ENCODE data around the gene DRAM2. TPM values are rescaled to one million over a fixed set of nuclear protein-coding genes. Genes with fewer than 3 reads are reported as not detected.
A peak's percentile ranks its signal among the peaks of the same experiment; 100 is the strongest.

DRAM2 gene
- total and polyA plus RNA-seq, 2 of the 13 experiments (the other 11 are each of a cell fraction or from before 2014, with no cell fraction given) = 33.2 to 123 TPM

DNA sequence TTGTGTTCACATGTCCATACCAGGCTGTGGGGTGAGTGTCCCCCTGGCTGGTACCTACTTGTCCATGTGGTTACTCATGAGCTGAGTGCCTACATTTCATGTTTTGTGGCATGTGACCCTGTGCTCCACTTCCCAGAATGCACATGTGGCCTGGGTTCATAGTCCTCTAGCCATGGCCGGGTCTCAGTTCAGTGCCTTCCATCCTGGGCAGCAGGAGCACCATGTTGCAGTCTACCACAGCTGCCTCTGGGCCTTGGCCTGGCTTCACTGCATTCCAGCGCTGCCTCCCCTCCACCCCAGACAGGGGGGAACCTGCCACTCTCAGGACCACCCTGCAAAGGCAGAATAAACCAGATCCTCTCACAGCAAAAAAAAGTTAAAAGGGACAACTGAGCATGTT, 5.6 kb upstream of the DRAM2 start (continued):
- TF ChIP-seq ZNF747 (CRISPR knock-in tag; IDR thresholded peaks at IDR 0.05; ENCODE audit: borderline replicate concordance) = 0 out of 2 replicates have a peak, but pooled peaks have one; percentile 29
- TF ChIP-seq ZNF33A (CRISPR knock-in tag; IDR thresholded peaks at IDR 0.05; ENCODE audit: borderline replicate concordance) = no peak
- TF ChIP-seq ADNP (CRISPR knock-in tag; IDR thresholded peaks at IDR 0.05) = no peak
- TF ChIP-seq DRAP1 (CRISPR knock-in tag; IDR thresholded peaks at IDR 0.05) = no peak
- TF ChIP-seq ZKSCAN1 (IDR thresholded peaks at IDR 0.05; ENCODE audit: low read length) = no peak
- TF ChIP-seq SAP130 (CRISPR knock-in tag; IDR thresholded peaks at IDR 0.05; ENCODE audit: low read depth) = peak; percentile 15; the same call in 1 of the 2 replicates
- TF ChIP-seq ZNF577 (CRISPR knock-in tag; IDR thresholded peaks at IDR 0.05; ENCODE audit: borderline replicate concordance, low read depth) = no peak
- TF ChIP-seq TEAD3 (CRISPR knock-in tag; optimal IDR thresholded peaks at IDR 0.05; ENCODE audit: borderline replicate concordance) = peak; percentile 22

- H3K36me3 ChIP-seq (replicated peaks in 1 of 2; ENCODE audit: control insufficient read depth in 1 of 2, insufficient read depth in 2 of 2, low read length in 2 of 2) = 0 out of 5 replicates have a peak, but pooled peaks cover 0 to 5% of the 10 kb centered on the region in 2 experiments
- ChIA-PET CTCF (ENCODE audit: low intra/inter-chr PET ratio, low total read pairs) (no interaction called here), POLR2A (interaction anchor here (0.8 to 1.4 kb wide), 3 partner anchors 10 to 97 kb away, joined by 3 to 7 read pairs (median 3); no protein-coding TSS in a partner anchor)
- no peaks in the 10 kb centered on the region for H3K9me3 ChIP-seq (ENCODE audit: low read length)
- intact Hi-C loops (cut with micrococcal nuclease; ENCODE audit: unreplicated experiment) = loop anchor here (5.0 to 10.0 kb wide), 2 partner anchors 110 to 192 kb away; no protein-coding TSS in a partner anchor
- H3K4me2 ChIP-seq (ENCODE audit: low read depth, low read length) = peak overlapping the region; percentile 75
- peak overlapping the region; percentile 41; the same call in 1 of the 2 replicates for H3K9ac ChIP-seq (ENCODE audit: insufficient read depth, low read depth, low read length)
- peak overlapping the region; percentile 82 to 90 (median 84); a peak in 5 of 6 replicates for H3K4me3 ChIP-seq (replicated peaks in 1 of 3; ENCODE audit: insufficient read depth in 1 of 3, low read depth in 2 of 3, low read length in 3 of 3)
- no TSS peak for BruUV-seq (replicated peaks)
- WGBS (ENCODE audit: low lambda C conversion rate) = 4% methylated on average over 5 of the region's 5 CpGs
- peak; percentile 49 for FAIRE-seq
- H2AFZ ChIP-seq (ENCODE audit: low read length) = no peak overlapping the region
- peak; percentile 55 for DNase-seq (ENCODE audit: low spot score)
- ATAC-seq = peak; percentile 47
- H3K27me3 ChIP-seq (ENCODE audit: control insufficient read depth in 1 of 2, insufficient read depth in 2 of 2, low read length in 2 of 2) = no peaks in the 10 kb centered on the region
- H3K4me1 ChIP-seq (ENCODE audit: insufficient read depth, low read length) = peaks cover 59% of the 10 kb centered on the region
- peaks cover 8% of the 10 kb centered on the region; the same call in 1 of the 2 replicates for H4K20me1 ChIP-seq (ENCODE audit: insufficient read depth, low read length)
- in situ Hi-C loops (cut with HindIII; ENCODE audit: extremely low pct_ligation_motif_present, low pct_unique_long_range_greater_than_20kb) = no loop called here
- H3K79me2 ChIP-seq (ENCODE audit: insufficient read depth, low read length) = peaks cover 82% of the 10 kb centered on the region
- H3K27ac ChIP-seq (ENCODE audit: extremely low read length, insufficient read depth, low read length) = peak overlapping the region; percentile 96
- TF ChIP-seq TERF1 (CRISPR knock-in tag; IDR thresholded peaks at IDR 0.05) (no peak), FOXP4 (CRISPR knock-in tag; IDR thresholded peaks at IDR 0.05) (peak; percentile 69), JARID2 (CRISPR knock-in tag; IDR thresholded peaks at IDR 0.05; ENCODE audit: insufficient replicate concordance) (no peak), EP300 (IDR thresholded peaks at IDR 0.05; ENCODE audit: low read depth in 2 of 2, low read length in 2 of 2) (0 out of 4 replicates have a peak, but pooled peaks of 1 of the 2 experiments have one; percentile 13), EP300 (CRISPR knock-in tag; IDR thresholded peaks at IDR 0.05; ENCODE audit: borderline replicate concordance) (no peak), NFIC (IDR thresholded peaks at IDR 0.05; ENCODE audit: low read length) (no peak), ZNF563 (CRISPR knock-in tag; IDR thresholded peaks at IDR 0.05) (no peak), LCORL (IDR thresholded peaks at IDR 0.05) (peak; percentile 44; the same call in 1 of the 2 replicates), LCORL (CRISPR knock-in tag; IDR thresholded peaks at IDR 0.05) (0 out of 2 replicates have a peak, but pooled peaks have one; percentile 36), ZNF121 (CRISPR knock-in tag; IDR thresholded peaks at IDR 0.05) (peak; percentile 55; the same call in 1 of the 2 replicates), HDAC1 (CRISPR knock-in tag; IDR thresholded peaks at IDR 0.05) (peak; percentile 39; the same call in 1 of the 2 replicates), ARHGAP35 (CRISPR knock-in tag; IDR thresholded peaks at IDR 0.05; ENCODE audit: borderline replicate concordance) (no peak), SRF (IDR thresholded peaks at IDR 0.05; ENCODE audit: low read depth, low read length) (no peak)
Measured at GRCh38 chr1:111142356-111142975, 2.6 kb upstream of the DRAM2 start.
